Tibial nerve (tissue), 4 donors: ENCODE results near the gene CHST12. TPM values are rescaled to one million over a fixed set of nuclear protein-coding genes. Genes with fewer than 3 reads are reported as not detected.

Source experiments
- DNase-seq, 2 donors: peaks; one replicate each; pipeline ENCODE4 v3.0.0-alpha.2; 2019; ENCODE audit warnings: low spot score in 2 of 2
- H3K27ac ChIP-seq, 4 donors: fragments of 200-600 bp; sonication (generic) in 3 of 4; one replicate each; pipeline ENCODE4 v1.5.1; 2017 to 2019; ENCODE audit warnings: mild to moderate bottlenecking in 1 of 4
- H3K27me3 ChIP-seq, 2 donors: fragments of 200-600 bp; sonication (generic) in 1 of 2; one replicate each; pipeline versions ENCODE4 v1.5.1 to v1.6.0; 2017 to 2019
- H3K36me3 ChIP-seq, 3 donors: fragments of 200-600 bp; sonication (generic); one replicate each; pipeline ENCODE4 v1.5.1; 2018 to 2019
- H3K4me1 ChIP-seq, 4 donors: fragments of 200-600 bp; sonication (generic) in 3 of 4; one replicate each; pipeline ENCODE4 v1.5.1; 2017 to 2019
- H3K4me3 ChIP-seq, 4 donors: fragments of 200-600 bp; sonication (generic) in 3 of 4; one replicate each; pipeline ENCODE4 v1.5.1; 2017 to 2019; ENCODE audit warnings: mild to moderate bottlenecking in 1 of 4, moderate library complexity in 1 of 4
- H3K9me3 ChIP-seq, 4 donors: fragments of 200-600 bp; sonication (generic) in 3 of 4; one replicate each; pipeline ENCODE4 v1.5.1; 2017 to 2019
- CTCF ChIP-seq, 5 experiments: fragments of 200-600 bp in 3 of 5; fragments of 450-650 bp in 2 of 5; sonication (generic) in 3 of 5; IDR thresholded peaks; one replicate each; pipeline ENCODE4 v1.5.1; 2016 to 2019; ENCODE audit warnings: antibody characterized with exemption in 5 of 5, mild to moderate bottlenecking in 3 of 5, moderate library complexity in 2 of 5
- EP300 ChIP-seq, 2 donors: sonication (generic); formaldehyde crosslinking; IDR thresholded peaks; one replicate each; pipeline ENCODE4 v1.6.1; 2017; ENCODE audit warnings: antibody characterized with exemption in 2 of 2, mild to moderate bottlenecking in 1 of 2
- POLR2A ChIP-seq, 2 donors: fragments of 450-650 bp; IDR thresholded peaks; one replicate each; pipeline ENCODE4 v1.6.1; 2017; ENCODE audit warnings: antibody characterized with exemption in 2 of 2, mild to moderate bottlenecking in 2 of 2, moderate library complexity in 2 of 2
- WGBS, 2 donors: methylation state at CpG; one replicate each; pipeline ENCODE4 v1.1.5; 2018; 5-methylcytosine and 5-hydroxymethylcytosine counted together
- total RNA-seq, 4 donors: library from RNA; depleted of rRNA; stranded (reverse); fragments of >200 nt; gene quantifications; one replicate each; pipeline ENCODE4 v1.1.0, GENCODE V29; 2016

CHST12 gene
- total RNA-seq, 4 donors from 2014 or later: 21.0 to 29.9 (median 29.3) TPM

GRCh38 chr7:2472739-2473138 lies 69.3 kb downstream of the CHST12 start:
- Histone ChIP-seq H3K4me1 (peaks cover 0 to 18% (median 6%) of the 10 kb centered on the region in 4 donors), H3K4me3 (no peak overlapping the region), H3K36me3 (no peaks in the 10 kb centered on the region), H3K9me3 (no peaks in the 10 kb centered on the region), H3K27ac (no peak overlapping the region), H3K27me3 (no peaks in the 10 kb centered on the region)
- TF ChIP-seq EP300 (IDR thresholded peaks at IDR 0.05): no peak
- no peak for TF ChIP-seq POLR2A (IDR thresholded peaks at IDR 0.05)
- TF ChIP-seq CTCF (IDR thresholded peaks at IDR 0.05): no peak
- WGBS, 2 donors: 75 to 78% methylated on average over 6 of the region's 6 CpGs
- DNase-seq: no peak

- peaks cover 0 to 24% (median 15%) of the 10 kb centered on the region in 4 donors for H3K4me1 ChIP-seq
- H3K36me3 ChIP-seq: no peaks in the 10 kb centered on the region
- WGBS, 2 donors: 79 to 88% methylated on average over 12 of the region's 12 CpGs
- no peak for TF ChIP-seq CTCF (IDR thresholded peaks at IDR 0.05)
- TF ChIP-seq EP300 (IDR thresholded peaks at IDR 0.05): no peak
- no peak for TF ChIP-seq POLR2A (IDR thresholded peaks at IDR 0.05)
- H3K4me3 ChIP-seq: no peak overlapping the region
- no peak overlapping the region for H3K27ac ChIP-seq
- H3K9me3 ChIP-seq: no peaks in the 10 kb centered on the region
- H3K27me3 ChIP-seq: no peaks in the 10 kb centered on the region
- DNase-seq: no peak
Observed at GRCh38 chr7:2473496-2474180, 70.2 kb downstream of the CHST12 start.

GRCh38 chr7:2474224-2474623 lies 70.8 kb downstream of the CHST12 start:
- H3K4me3 ChIP-seq: no peak overlapping the region
- TF ChIP-seq POLR2A (IDR thresholded peaks at IDR 0.05) (no peak), EP300 (IDR thresholded peaks at IDR 0.05) (no peak), CTCF (IDR thresholded peaks at IDR 0.05) (no peak)
- no peak for DNase-seq
- no peaks in the 10 kb centered on the region for H3K9me3 ChIP-seq
- H3K36me3 ChIP-seq: no peaks in the 10 kb centered on the region
- WGBS, 2 donors: 68 to 76% methylated on average over 7 to 15 of the region's 15 CpGs
- H3K27me3 ChIP-seq: no peaks in the 10 kb centered on the region
- H3K4me1 ChIP-seq: peaks cover 0 to 27% (median 18%) of the 10 kb centered on the region in 4 donors
- H3K27ac ChIP-seq: no peak overlapping the region

GRCh38 chr7:2474813-2475677 lies 71.6 kb downstream of the CHST12 start:
- peaks cover 0 to 35% (median 18%) of the 10 kb centered on the region in 4 donors for H3K4me1 ChIP-seq
- no peak overlapping the region for H3K27ac ChIP-seq
- WGBS, 2 donors: 80 to 86% methylated on average over 14 to 25 of the region's 28 CpGs
- TF ChIP-seq EP300 (IDR thresholded peaks at IDR 0.05): no peak
- no peak for TF ChIP-seq POLR2A (IDR thresholded peaks at IDR 0.05)
- TF ChIP-seq CTCF (IDR thresholded peaks at IDR 0.05): no peak
- H3K9me3 ChIP-seq: no peaks in the 10 kb centered on the region
- peaks cover 0 to 3% of the 10 kb centered on the region in 2 donors for H3K27me3 ChIP-seq
- no peaks in the 10 kb centered on the region for H3K36me3 ChIP-seq
- no peak for DNase-seq
- H3K4me3 ChIP-seq: no peak overlapping the region

GRCh38 chr7:2475678-2476015 lies 72.2 kb downstream of the CHST12 start:
- Histone ChIP-seq H3K27ac (no peak overlapping the region), H3K4me3 (no peak overlapping the region), H3K36me3 (no peaks in the 10 kb centered on the region), H3K27me3 (peaks cover 0 to 9% of the 10 kb centered on the region in 2 donors), H3K4me1 (peaks cover 0 to 37% (median 18%) of the 10 kb centered on the region in 4 donors), H3K9me3 (no peaks in the 10 kb centered on the region)
- WGBS, 2 donors: 87 to 93% methylated on average over 3 to 14 of the region's 18 CpGs
- TF ChIP-seq EP300 (IDR thresholded peaks at IDR 0.05) (no peak), CTCF (IDR thresholded peaks at IDR 0.05) (no peak), POLR2A (IDR thresholded peaks at IDR 0.05) (no peak)
- no peak for DNase-seq
